ENCODE results near the gene FXYD1.

FXYD1 gene

GRCh38 chr19:35140207-35140961 is 1.8 kb downstream of the FXYD1 start:
- no peak overlapping the region for H3K4me3 ChIP-seq (ENCODE audit: low read depth, low read length)
- ChIA-PET CTCF (interaction anchor here (0.6 to 10.0 kb wide), 9 partner anchors 9 to 96 kb away, joined by 3 to 245 read pairs (median 16); partner anchors contain the start of gene FXYD5), POLR2A (interaction anchor here (1.0 kb wide), 1 partner anchor 74 kb away, joined by 3 read pairs; no protein-coding TSS in a partner anchor)
- no peak for TF ChIP-seq CTCF (IDR thresholded peaks at IDR 0.05; ENCODE audit: insufficient read depth, low read length, missing control alignments)
- no peak for DNase-seq (ENCODE audit: low read depth, low spot score)

- POLR2A ChIA-PET = interaction anchor here (0.9 to 1.9 kb wide), 3 partner anchors 13 to 75 kb away, joined by 3 to 10 read pairs (median 3); partner anchors contain the start of gene FXYD5
- H3K4me3 ChIP-seq (ENCODE audit: low read depth, low read length) = peak overlapping the region; percentile 12; the same call in 1 of the 2 replicates
- CTCF ChIA-PET = interaction anchor here (0.6 to 10.0 kb wide), 29 partner anchors 8 to 178 kb away, joined by 3 to 245 read pairs (median 4); partner anchors contain the start of genes FXYD3, FXYD5, GRAMD1A and USF2
- TF ChIP-seq CTCF (IDR thresholded peaks at IDR 0.05; ENCODE audit: insufficient read depth, low read length, missing control alignments) = peak; percentile 73
- peak; percentile 14 for DNase-seq (ENCODE audit: low read depth, low spot score)
Measured at GRCh38 chr19:35140962-35141836, 2.6 kb downstream of the FXYD1 start.

- POLR2A ChIA-PET = interaction anchor here (0.9 to 1.9 kb wide), 3 partner anchors 13 to 18 kb away, joined by 3 to 10 read pairs (median 3); partner anchors contain the start of gene FXYD5
- H3K4me3 ChIP-seq (ENCODE audit: low read depth, low read length) = no peak overlapping the region
- no peak for TF ChIP-seq CTCF (IDR thresholded peaks at IDR 0.05; ENCODE audit: insufficient read depth, low read length, missing control alignments)
- CTCF ChIA-PET = interaction anchor here (0.7 to 10.0 kb wide), 33 partner anchors 12 to 178 kb away, joined by 3 to 245 read pairs (median 4); partner anchors contain the start of genes FXYD3, FXYD5, GRAMD1A and USF2
- no peak for DNase-seq (ENCODE audit: low read depth, low spot score)
Measured at GRCh38 chr19:35141837-35142605, 3.4 kb downstream of the FXYD1 start.

- CTCF ChIA-PET = interaction anchor here (0.7 to 10.0 kb wide), 23 partner anchors 11 to 175 kb away, joined by 3 to 245 read pairs (median 4); partner anchors contain the start of genes FXYD3, FXYD5 and GRAMD1A
- peak; percentile 73 for TF ChIP-seq CTCF (IDR thresholded peaks at IDR 0.05; ENCODE audit: insufficient read depth, low read length, missing control alignments)
- POLR2A ChIA-PET = interaction anchor here (1.2 to 1.9 kb wide), 2 partner anchors 12 to 18 kb away, joined by 3 to 10 read pairs; partner anchors contain the start of gene FXYD5
- DNase-seq (ENCODE audit: low read depth, low spot score) = no peak
- peak overlapping the region; percentile 8; the same call in 1 of the 2 replicates for H3K4me3 ChIP-seq (ENCODE audit: low read depth, low read length)
Measured at GRCh38 chr19:35142606-35143230, 4.1 kb downstream of the FXYD1 start.

GRCh38 chr19:35143231-35143715 is 4.6 kb downstream of the FXYD1 start, which contains the start of gene FXYD7:
Gene FXYD7 (plus strand): TSS chr19:35143255. CDS start chr19:35143334, 79 bp downstream.
- no peak for TF ChIP-seq CTCF (IDR thresholded peaks at IDR 0.05; ENCODE audit: insufficient read depth, low read length, missing control alignments)
- CTCF ChIA-PET = interaction anchor here (1.1 to 7.8 kb wide), 7 partner anchors 8 to 118 kb away, joined by 3 to 104 read pairs (median 5); partner anchors contain the start of genes FXYD5 and LGI4
- POLR2A ChIA-PET = interaction anchor here (1.2 kb wide), 1 partner anchor 19 kb away, joined by 3 read pairs; no protein-coding TSS in a partner anchor
- DNase-seq (ENCODE audit: low read depth, low spot score) = no peak
- peak within 1 kb of the TSS; percentile 8; the same call in 1 of the 2 replicates for H3K4me3 ChIP-seq (ENCODE audit: low read depth, low read length)

All from AG04449 (cell line).